Stimulated activated naive CD8-positive, alpha-beta T cell treated with anti-CD3 and anti-CD28 coated beads, Interleukin-15, amount 100 ng/mL, for 72 hours (primary cell): ENCODE measurements around the gene ELSPBP1.
"Not testable (repeated sequence)": the region's sequence is repeated elsewhere in the genome, so short reads cannot be mapped to it uniquely, and the experiment has no call there.

Source experiments
- ATAC-seq: fragments of 150-1000 bp; cut with Tn5 transposase; 2 replicates; pipeline ENCODE4 v1.10.0; 2021; ENCODE audit warnings: mild to moderate bottlenecking, moderate library complexity
- DNase-seq, 2 donors: peaks; one replicate each; pipeline ENCODE4 v3.0.0; 2021 to 2022
- H3K27ac Mint-ChIP-seq, 2 donors: one replicate each; pipeline ENCODE4 v1.8.0; 2022; ENCODE audit warnings: mild to moderate bottlenecking in 2 of 2, mixed read lengths in 2 of 2, moderate library complexity in 2 of 2
- H3K27me3 Mint-ChIP-seq: one replicate; pipeline ENCODE4 v1.8.0; 2022; ENCODE audit warnings: mixed read lengths
- H3K4me1 Mint-ChIP-seq: one replicate; pipeline ENCODE4 v1.8.0; 2022; ENCODE audit warnings: mild to moderate bottlenecking, mixed read lengths
- H3K4me3 Mint-ChIP-seq, 2 donors: one replicate each; pipeline ENCODE4 v1.8.0; 2022; ENCODE audit warnings: mild to moderate bottlenecking in 2 of 2, mixed read lengths in 2 of 2, moderate library complexity in 1 of 2
- H3K9me3 Mint-ChIP-seq, 2 donors: one replicate each; pipeline ENCODE4 v1.8.0; 2022; ENCODE audit warnings: mixed read lengths in 2 of 2

Gene ELSPBP1

GRCh38 chr19:48064509-48064908 is 70.1 kb downstream of the ELSPBP1 start:
- H3K27ac Mint-ChIP-seq, result no peak overlapping the region
- no peak for DNase-seq
- no peaks in the 10 kb centered on the region for H3K4me1 Mint-ChIP-seq
- no peaks in the 10 kb centered on the region for H3K27me3 Mint-ChIP-seq
- no peaks in the 10 kb centered on the region for H3K9me3 Mint-ChIP-seq
- no peak overlapping the region for H3K4me3 Mint-ChIP-seq
- no peak for ATAC-seq

- Mint-ChIP-seq H3K9me3 (peaks cover 0 to 12% of the 10 kb centered on the region in 2 donors), H3K4me1 (no peaks in the 10 kb centered on the region), H3K27me3 (no peaks in the 10 kb centered on the region), H3K4me3 (no peak overlapping the region), H3K27ac (no peak overlapping the region)
- ATAC-seq (no peak), DNase-seq (no peak)
These were observed 75.0 kb downstream of the ELSPBP1 start for GRCh38 chr19:48069435-48069834.

- DNase-seq, H3K27me3 Mint-ChIP-seq, ATAC-seq, H3K4me3 Mint-ChIP-seq, H3K27ac Mint-ChIP-seq, H3K4me1 Mint-ChIP-seq: not testable (repeated sequence)
- H3K9me3 Mint-ChIP-seq, result peaks cover 0 to 13% of the 10 kb centered on the region in 2 donors
These were observed 75.8 kb downstream of the ELSPBP1 start for GRCh38 chr19:48070177-48070769.
